GM21576 (cell line): Measurements from ENCODE around the gene ARID5B.

Source experiments
- ATAC-seq: cut with Tn5 transposase; IDR thresholded peaks from one replicate; pipeline ENCODE4 v1.9.1; 2021; ENCODE audit warnings: mild to moderate bottlenecking, moderate library complexity; ENCODE audit not compliant: unreplicated experiment

ARID5B gene

DNA sequence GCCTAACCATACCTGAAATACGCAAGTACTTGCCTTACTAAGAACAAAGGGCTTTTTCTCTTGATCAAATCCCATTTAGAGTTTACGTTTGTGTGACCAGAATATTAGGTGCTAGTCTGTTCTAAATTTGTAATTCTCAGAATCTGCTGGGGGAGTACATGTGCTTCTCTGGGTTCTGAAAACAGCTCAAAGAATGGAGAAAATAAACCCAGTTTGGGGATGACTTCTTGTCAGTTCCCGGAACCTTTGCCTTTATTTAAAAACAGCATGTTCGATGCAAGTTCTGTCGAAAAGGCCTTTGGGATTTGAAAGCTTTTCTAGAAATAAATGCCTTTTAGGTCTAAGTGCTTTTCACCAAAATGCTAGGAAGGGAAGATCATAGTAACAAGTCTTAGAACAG lies 147.0 kb downstream of the ARID5B start:
- ATAC-seq: no peak

DNA sequence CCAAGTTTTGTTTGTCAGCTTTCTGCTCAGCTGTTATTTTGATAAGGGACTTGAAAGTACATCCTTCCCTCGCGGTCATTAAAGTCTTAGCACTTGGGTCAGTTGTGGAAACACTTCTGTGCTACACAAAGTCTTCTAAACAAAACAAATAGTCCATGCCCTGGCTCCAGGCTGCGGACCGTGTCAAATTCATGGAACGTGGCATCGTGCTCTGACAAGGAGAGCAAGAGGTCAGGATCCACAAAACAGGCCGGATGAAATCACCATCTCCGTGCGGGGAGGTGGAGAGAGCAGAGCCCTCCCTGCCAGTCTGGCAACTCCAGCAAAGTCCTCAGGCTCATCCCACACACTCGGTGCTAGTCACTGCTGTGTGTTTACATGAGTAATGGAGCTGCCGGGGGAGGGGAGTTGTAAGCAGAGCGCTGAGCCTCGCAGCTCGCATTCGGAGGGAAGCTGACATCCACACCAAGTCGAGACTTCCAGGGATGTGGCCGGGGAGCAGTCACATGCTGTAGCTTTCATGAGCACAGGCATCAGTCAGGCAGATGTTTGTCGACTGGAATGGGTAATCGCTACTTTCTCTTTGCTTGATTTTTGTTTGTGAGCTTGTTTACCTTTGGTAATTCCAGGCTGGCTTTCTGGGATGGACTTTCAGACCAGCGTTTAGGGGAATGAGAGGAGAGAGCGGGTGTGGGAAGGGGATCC lies 147.6 kb downstream of the ARID5B start:
- ATAC-seq: no peak

DNA sequence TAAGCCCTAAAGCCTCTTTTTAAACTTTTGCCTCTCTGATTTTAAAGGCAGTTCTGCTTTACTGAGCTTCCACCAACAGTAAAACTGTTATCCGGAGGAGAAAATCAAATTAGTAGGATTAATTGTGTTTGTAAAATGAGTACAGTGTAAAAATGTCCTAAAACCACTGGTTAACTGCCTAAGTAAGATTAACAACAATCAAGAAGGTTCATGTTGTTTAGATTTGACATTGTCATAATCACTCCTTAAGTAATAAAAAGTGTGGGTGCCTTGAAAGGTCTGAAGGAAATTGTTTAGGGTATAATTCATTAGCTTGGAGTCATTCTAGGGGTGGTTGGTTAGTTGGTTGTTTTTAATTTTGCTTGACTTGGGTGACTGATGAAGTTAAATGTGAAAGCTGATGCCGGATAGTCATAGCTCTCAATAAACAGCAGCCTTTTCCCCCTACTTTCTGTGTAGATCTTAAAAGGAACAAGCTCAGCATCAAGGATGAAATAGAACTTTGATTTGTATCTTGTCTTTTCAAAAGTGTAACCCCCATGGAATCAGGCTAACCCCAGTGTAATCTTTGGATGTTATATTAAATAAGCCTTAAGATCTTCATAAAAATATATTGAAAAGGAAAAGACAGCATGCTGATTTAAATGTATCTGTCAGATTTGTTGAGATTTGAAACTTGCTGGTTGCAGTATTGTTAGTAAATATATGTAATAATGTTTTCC lies 148.3 kb downstream of the ARID5B start:
- ATAC-seq: no peak

DNA sequence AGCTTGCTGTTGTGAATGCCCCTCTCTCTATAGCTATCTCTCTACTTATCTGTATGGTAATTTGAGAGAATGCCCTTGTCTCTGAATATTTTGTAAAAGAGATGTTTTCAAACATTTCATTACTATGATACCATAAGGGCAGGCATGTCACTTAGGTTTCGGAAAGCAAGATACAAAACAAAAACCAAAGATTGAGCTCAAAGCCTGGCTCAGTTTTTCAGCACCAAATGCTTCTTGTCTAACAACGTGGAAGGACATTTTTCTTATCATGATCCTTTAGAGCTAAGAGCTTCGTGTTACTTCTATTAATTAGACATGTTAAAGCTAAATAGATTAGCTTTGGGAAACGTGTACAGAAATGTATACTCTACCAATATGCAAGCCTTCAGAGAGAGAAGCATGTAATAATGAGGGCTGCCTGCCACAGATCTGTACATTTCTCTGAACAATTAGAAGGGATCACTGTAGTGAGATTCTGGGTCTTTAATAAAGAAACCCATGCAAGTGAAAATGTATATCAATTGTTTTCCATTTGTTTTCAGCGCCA lies 148.9 kb downstream of the ARID5B start:
- no peak for ATAC-seq

DNA sequence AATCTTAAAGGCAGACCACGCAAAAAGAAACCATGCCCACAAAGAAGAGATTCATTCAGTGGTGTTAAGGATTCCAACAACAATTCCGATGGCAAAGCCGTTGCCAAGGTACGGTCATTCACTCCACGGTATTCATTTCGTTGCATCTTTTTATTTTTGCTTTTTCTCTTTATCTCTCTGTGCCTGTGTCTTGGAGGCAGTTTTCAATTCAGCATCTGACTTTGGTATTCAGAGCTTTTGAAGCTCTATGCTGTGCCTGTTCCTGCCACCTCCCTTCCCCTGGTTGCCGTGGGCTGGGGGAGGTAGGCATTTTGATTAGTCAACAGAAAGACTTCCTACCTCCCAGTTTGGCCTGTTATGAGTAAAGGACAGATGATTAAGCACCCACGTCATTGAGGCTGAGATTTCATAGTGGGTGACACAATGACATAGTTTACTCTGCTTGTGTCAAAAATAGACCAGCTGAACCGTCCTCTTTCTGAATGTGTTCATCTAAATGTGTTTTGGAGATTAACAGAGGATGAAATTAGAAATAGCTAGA lies 149.5 kb downstream of the ARID5B start:
- ATAC-seq: peak; percentile 40

DNA sequence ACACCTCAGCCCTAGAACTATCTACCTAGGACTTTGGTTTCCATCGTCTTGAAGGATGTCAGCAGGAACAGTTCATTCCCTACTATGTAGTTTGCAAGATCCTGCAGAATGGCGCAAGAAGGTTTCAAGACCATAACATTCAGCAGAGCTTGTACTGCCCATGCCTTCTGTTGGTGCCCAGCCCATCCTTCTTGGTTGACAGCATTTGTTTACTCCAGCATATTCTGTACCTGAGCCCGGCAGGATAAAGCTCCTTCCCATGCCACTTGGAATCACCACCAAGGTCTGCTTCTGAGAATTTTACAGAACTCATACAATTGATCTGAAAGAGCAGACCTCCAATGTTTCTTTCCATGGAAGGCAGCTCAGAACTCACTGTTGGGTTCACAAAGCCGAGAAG lies 150.8 kb downstream of the ARID5B start:
- ATAC-seq: no peak

DNA sequence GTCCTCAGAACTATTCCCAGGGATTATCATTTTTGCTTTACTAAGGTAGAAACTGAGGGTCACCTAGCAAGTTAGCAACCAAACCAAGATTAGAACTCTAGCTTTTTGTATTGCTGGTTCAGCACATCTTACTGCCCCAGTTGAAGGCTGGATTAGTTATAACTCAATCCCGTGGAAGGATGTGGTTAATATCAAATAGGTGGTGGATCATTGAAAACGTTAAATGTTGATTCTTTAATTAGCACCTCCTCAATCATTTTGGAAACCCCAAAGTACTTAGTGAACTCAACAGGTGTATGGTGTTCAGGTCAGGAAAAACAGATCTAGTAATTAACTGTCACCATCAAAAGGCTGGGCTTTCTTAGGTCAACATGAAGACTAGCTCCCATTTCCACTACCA lies 152.4 kb downstream of the ARID5B start:
- no peak for ATAC-seq

DNA sequence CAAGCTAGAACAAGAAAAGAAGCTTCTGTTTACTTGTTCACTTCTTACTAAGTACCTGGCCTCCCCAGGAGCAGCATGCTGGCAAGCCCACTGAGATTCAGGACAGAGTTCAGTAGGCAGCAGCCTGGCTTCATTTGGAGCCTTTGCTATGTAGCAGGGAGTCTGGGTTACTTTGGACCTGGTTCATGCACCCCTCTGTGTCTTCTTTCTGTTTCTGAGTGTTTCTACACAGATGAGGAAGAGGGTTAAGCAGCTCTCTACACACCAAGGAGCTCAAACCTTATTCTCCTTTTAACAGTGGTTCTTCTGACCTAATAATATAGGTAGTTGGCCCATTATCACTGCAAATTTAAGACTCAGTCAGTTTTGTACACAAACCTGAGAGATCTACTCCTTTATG lies 152.9 kb downstream of the ARID5B start:
- peak; percentile 37 for ATAC-seq

DNA sequence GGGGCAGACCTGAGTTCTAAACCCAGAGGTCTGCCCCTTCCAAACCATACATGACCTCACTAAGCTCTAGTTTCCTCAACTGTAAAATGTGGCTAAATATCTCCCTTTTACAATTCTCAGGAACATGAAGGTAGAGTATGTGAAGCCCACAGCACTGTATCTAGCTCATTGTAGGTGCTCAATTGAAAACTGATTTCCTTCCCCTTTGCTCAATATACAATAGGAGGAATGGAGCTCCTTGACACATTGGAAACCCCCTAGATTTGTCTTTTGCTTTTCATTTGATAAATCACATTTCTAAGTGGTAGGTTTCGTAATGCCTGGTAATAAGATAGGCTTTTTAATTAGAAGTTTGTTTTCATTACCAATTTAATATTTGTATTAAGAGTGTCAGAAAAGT lies 153.3 kb downstream of the ARID5B start:
- peak; percentile 24 for ATAC-seq

DNA sequence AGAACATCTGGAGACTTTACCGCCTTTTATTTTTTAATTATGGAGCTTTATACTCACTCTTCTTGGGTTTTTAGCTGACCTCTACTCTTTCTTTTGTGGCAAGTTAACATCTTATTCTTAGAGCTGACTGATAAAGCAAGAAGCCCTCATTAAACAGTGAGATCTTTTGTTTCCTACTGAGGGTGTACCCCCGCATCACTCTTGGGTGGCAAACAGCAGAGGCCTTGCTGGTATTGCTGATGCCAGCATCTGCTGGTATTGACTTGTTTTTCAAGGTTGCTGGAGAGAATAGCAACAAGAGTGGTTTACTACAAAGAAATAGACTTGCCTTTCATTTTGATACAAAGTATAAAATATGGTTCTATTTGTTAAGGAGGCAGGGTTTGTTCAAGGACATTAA lies 154.7 kb downstream of the ARID5B start:
- ATAC-seq: no peak

DNA sequence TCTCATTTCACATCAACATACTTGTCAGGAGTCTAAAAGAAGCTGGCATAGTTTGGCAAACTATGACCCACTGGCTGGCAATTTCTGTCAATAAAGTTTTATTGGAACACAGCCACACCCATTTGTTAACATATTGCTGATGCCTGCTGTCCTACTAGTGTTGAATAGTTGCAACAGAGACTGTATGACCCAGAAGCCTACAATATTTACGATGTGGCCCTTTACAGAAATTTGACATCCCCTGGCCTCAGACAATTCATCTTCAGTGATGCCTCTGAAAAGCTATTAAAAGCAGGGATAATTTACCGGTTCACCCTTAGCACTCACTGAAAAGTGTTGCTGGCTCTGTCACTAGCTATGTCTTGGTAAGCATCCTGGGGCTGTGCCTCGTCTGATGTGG lies 155.2 kb downstream of the ARID5B start:
- ATAC-seq: no peak

DNA sequence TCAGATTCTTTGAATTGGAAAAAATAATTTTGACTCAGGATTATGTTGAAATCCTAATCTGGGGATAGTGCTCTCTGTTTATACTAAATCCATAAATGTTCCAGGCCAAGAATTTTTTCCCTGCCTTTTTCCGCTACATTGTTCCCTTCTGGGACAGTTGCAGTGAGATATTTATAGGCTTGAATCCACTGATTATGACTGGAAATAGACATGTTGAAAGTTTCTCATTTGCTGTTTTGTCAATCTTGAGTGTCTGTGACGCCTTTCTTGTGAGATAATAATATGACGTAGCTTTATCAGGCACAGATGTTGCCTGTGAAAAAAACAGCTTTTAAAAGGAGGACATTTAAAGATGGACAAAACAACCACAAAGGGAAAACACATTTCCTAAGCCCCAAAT lies 155.9 kb downstream of the ARID5B start:
- ATAC-seq: no peak

DNA sequence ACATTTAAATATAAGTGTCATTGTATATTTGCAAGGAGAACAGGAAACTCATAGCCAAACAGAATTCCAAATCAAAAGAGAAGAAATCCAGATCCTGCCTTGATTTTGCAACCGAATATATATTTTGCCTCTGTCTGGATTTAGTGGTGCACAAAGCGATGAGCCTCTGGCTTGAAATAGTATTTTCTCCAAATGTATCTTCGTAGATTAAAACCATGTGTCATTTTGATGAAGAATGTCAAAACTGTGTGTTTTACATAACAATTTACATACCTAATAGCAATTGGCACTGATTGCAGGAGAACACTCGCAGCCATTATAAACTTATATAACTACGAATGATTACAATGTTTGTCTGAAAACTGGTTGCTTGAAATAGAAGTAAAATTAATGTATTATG lies 156.4 kb downstream of the ARID5B start:
- ATAC-seq: no peak

DNA sequence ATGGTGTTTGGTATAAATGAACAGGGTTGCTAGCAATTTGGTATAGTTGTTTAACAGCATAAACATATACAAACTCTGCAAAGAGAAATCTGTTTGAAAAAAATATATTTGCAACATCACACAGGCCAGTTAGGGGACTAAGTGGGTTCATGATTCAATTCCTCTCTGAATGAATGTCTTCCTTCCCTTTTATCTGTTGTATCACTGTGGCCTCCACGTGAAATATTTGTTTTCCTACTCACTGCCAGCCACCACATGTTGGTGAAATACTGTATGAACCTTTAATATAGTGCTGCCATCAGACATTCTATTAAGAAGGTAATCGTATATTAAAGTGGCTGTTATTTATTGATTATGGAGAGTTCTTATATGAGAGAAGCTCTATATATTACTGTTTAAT lies 157.0 kb downstream of the ARID5B start:
- no peak for ATAC-seq

DNA sequence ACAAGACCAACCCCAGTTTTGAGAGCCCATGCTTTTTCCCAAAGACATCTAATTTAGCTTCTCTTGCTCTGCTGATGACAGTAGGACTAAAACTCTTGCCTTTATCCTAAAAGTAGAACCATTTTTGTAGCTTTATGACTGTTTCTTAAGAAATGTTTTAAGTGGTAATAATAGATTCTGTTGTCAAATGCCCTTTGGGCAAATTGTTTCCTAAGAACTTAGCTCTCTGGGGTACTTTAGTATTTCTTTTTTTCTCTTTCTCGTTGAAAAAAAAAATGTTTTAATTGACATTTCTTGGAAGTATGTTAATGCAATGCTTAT lies 157.4 kb downstream of the ARID5B start:
- ATAC-seq: no peak

DNA sequence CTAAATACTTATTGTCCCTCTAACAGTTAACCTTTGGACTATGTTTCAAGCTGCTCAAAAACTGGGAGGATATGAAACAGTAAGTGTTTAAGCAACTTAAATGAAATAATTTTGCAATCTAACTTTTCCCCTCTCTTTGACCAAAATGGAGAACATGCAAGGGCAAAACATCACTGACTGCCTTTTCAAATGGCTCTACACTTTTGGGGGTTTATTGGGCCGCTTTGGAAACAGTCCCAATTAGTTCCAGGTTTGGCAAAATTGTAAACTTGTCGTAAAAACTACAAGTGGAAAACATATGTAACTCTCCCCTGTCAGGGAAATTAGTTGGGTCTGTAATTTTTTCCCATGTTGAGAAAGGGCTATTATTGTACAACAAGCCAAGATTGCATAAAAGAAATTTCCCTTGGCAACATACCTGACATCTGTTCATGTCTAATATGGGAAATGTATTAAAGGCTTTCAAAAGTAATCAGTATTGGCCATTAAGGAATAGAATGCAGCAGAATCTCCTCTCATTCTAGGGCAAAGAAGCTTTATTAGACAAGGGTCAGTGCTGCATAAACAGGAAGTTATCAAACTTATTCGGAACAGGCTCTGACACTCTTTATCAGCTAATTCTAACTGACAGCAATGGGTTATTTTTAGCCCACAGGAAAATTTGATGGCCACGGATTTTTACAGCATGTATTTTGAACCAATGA lies 157.9 kb downstream of the ARID5B start:
- ATAC-seq: no peak

DNA sequence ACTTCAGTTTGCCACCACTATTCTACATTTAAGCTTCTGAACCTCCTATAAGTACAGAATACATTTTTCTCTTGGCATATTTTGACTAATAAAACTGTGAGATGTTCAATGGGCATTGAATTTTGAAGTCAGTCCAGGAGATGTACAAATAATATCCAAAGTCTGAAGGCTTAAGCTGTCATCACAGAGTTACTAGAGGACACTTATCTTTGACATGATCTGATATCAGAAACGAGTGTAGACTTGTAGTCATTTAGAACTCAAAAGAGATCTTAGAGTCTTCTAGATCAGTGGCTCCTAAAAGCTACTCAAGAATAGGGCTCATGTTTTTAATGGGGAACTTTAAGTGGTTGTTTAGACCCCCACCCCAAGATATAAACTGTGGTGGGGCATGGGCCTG lies 160.5 kb downstream of the ARID5B start:
- ATAC-seq: no peak

DNA sequence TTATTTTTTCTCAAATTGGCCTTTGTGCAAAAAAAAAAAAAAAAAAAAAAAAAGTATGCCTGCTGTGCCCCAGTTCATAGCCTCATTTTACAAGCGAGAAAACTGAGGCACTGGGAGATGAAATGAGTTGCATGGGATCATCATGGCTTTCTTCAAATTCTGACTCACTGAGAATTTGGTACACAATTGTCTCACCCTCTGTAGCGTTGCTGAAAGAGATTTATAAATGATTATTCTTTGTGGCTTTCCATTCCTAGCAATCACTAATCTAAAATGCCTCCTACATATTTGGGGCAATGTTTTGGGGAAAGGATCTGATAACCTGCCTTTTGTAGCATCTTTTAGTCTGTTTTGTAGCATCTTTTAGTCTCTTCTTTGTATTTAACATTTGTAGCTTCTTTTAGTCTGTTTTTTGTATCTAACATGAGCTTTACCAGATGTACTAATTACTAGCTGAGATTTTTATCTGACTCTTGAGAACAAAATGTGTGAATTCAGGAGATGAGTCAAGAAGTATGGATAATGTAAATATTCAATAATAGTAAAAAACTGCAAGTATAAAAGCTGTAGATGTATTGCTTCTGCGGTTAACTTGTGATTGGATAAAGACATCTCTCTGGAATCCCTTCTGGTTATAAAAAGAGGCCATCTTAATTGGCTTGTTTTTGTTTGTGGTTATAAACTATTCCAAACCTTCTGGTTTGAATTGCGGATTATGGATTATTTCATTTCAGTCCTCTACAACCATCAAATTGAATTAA lies 161.4 kb downstream of the ARID5B start:
- no peak for ATAC-seq

DNA sequence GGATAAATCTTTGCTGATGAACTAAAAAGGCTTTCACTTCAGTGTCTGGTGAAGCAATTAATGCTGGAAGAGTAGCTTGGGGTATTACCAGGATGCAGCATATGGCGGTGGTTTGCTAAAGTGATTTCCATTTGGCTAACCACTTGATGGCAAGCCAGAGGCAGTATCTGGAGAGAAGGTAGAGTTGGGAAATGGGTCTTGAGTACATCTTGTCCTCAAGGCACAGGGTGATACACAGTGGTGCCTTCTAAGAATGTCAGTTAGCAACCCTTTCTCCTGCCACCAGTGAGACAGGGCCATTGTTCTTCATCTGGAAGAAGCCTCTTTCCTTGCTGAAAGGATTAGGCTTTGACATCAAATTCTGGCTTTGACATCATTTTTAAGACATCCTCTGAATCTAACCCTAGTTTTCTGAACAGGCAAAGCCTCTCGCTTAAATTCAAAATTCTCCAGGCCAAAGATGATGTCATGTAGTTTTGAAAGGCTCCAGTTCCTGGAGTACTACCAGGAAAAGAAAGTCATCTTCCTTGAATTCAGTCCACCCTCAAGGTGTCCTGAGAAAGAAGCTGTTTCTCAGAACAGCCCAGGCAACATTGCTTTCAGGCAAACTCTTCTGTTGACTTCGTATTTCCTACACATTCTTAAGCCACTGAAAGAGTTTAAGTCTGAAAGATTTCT lies 162.4 kb downstream of the ARID5B start:
- ATAC-seq: no peak

DNA sequence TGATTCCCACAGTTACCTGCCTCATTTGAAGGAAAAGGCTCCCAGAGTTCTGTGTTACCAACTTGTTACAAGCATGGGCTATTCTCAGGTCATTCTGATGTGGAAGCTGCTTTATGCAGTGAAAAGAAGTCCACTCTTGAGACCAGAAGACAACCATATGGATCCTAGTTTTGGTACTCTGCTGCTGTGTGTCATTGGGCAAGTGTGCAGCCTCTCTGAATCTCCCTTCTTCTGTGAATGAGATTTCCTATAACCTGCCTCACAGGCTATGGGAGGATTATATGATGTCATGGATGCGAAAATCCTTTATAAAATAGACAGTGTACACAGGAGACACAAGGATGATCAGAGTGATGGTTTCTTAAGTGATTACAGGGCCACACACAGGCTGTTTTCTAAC lies 166.1 kb downstream of the ARID5B start:
- no peak for ATAC-seq
